B cell (primary cell): ENCODE results near the gene ZNF614. TPM values are rescaled to one million over a fixed set of nuclear protein-coding genes. Genes with fewer than 3 reads are reported as not detected.
"Not testable (repeated sequence)": the region's sequence is repeated elsewhere in the genome, so short reads cannot be mapped to it uniquely, and the experiment has no call there.

ENCODE experiments used
- ATAC-seq: fragments of 200-7000 bp; cut with Tn5 transposase; one replicate; pipeline ENCODE4 v1.10.0; 2021; ENCODE audit warnings: low read depth, mild to moderate bottlenecking, moderate number of reproducible peaks, moderate library complexity
- CTCF ChIA-PET: fragments of 350-600 bp; sonication (Branson Sonifier 250); formaldehyde crosslinking; loops from one replicate; lab custom pipeline; 2021; ENCODE audit warnings: antibody characterized with exemption, inconsistent platforms; lab: Charles Lee
- POLR2A ChIA-PET: fragments of 350-600 bp; sonication (Branson Sonifier 250); formaldehyde crosslinking; loops from one replicate; lab custom pipeline; 2021; ENCODE audit warnings: antibody characterized with exemption; lab: Charles Lee
- DNase-seq: peaks from one replicate; pipeline ENCODE4 v3.0.0; 2013
- H2AFZ ChIP-seq: 2 replicates; pipeline ENCODE4 v1.6.1; 2012; ENCODE audit warnings: mild to moderate bottlenecking, low read depth, low read length; ENCODE audit not compliant: insufficient read depth, poor library complexity, severe bottlenecking
- H3K27ac ChIP-seq, 2 donors: 1 replicate in 1 of 2; 2 replicates in 1 of 2; pipeline ENCODE4 v1.5.1; 2012 to 2013; ENCODE audit warnings: low read length in 2 of 2, mild to moderate bottlenecking in 2 of 2, moderate library complexity in 1 of 2
- H3K27me3 ChIP-seq, 4 experiments: fragments of 200-600 bp in 1 of 4; sonication (generic) in 1 of 4; replicated peaks in 1 of 4; 1 replicate in 2 of 4; 2 replicates in 2 of 4; pipeline versions ENCODE4 v1.6.1 to v1.7.0; 2013 to 2016; ENCODE audit warnings: low read length in 3 of 4, mild to moderate bottlenecking in 2 of 4, mixed read lengths in 1 of 4, moderate library complexity in 1 of 4; ENCODE audit not compliant: insufficient read depth in 4 of 4, control insufficient read depth in 3 of 4; ENCODE audit errors: control extremely low read depth in 1 of 4
- H3K36me3 ChIP-seq, 2 experiments: replicated peaks in 1 of 2; 1 replicate in 1 of 2; 2 replicates in 1 of 2; pipeline versions ENCODE4 v1.6.1 to v1.7.1; 2013; ENCODE audit warnings: low read length in 1 of 2; ENCODE audit not compliant: insufficient read depth in 2 of 2, control insufficient read depth in 1 of 2; ENCODE audit errors: control extremely low read depth in 1 of 2, extremely low read depth in 1 of 2
- H3K4me1 ChIP-seq, 2 donors: fragments of 200-600 bp in 1 of 2; sonication (generic) in 1 of 2; 1 replicate in 1 of 2; 2 replicates in 1 of 2; pipeline versions ENCODE4 v1.5.1 to v1.6.1; 2013 to 2017; ENCODE audit warnings: low read length in 2 of 2; ENCODE audit not compliant: control insufficient read depth in 2 of 2, insufficient read depth in 2 of 2
- H3K4me2 ChIP-seq: replicated peaks from 2 replicates; pipeline ENCODE3; 2012; ENCODE audit warnings: mild to moderate bottlenecking, low read depth, low read length; ENCODE audit not compliant: poor library complexity, severe bottlenecking
- H3K4me3 ChIP-seq, 5 experiments: fragments of 200-600 bp in 1 of 5; sonication (generic) in 1 of 5; 1 replicate in 3 of 5; 2 replicates in 2 of 5; pipeline versions ENCODE4 v1.5.1 to v1.7.0; 2011 to 2016; ENCODE audit warnings: low read length in 4 of 5, mild to moderate bottlenecking in 4 of 5, low read depth in 2 of 5, control low read depth in 1 of 5, moderate library complexity in 1 of 5; ENCODE audit not compliant: insufficient read depth in 1 of 5; ENCODE audit errors: control extremely low read depth in 1 of 5, extremely low read depth in 1 of 5
- H3K79me2 ChIP-seq: fragments of 200-600 bp; sonication (generic); one replicate; pipeline ENCODE4 v1.6.0; 2016; ENCODE audit warnings: low read length; ENCODE audit not compliant: control insufficient read depth, insufficient read depth
- H3K9ac ChIP-seq: fragments of 200-600 bp; sonication (generic); 2 replicates; pipeline ENCODE4 v1.6.1; 2017; ENCODE audit warnings: mild to moderate bottlenecking, low read length, moderate library complexity
- H3K9me3 ChIP-seq, 3 donors: one replicate each; pipeline versions ENCODE4 v1.6.1 to v1.7.1; 2013; ENCODE audit warnings: low read length in 2 of 3; ENCODE audit not compliant: control insufficient read depth in 2 of 3, insufficient read depth in 1 of 3; ENCODE audit errors: control extremely low read depth in 1 of 3
- H4K20me1 ChIP-seq: 2 replicates; pipeline ENCODE4 v1.6.0; 2012; ENCODE audit warnings: mild to moderate bottlenecking, low read length; ENCODE audit not compliant: insufficient read depth, control insufficient read depth, poor library complexity, severe bottlenecking
- H3K27ac Mint-ChIP-seq: one replicate; pipeline ENCODE4 v1.8.0; 2021; ENCODE audit warnings: mixed read lengths
- H3K27me3 Mint-ChIP-seq: one replicate; pipeline ENCODE4 v1.8.0; 2021; ENCODE audit warnings: mixed read lengths
- H3K4me1 Mint-ChIP-seq: one replicate; pipeline ENCODE4 v1.8.0; 2021; ENCODE audit warnings: mixed read lengths
- H3K4me3 Mint-ChIP-seq: one replicate; pipeline ENCODE4 v1.8.0; 2021; ENCODE audit warnings: mixed read lengths
- H3K9me3 Mint-ChIP-seq: one replicate; pipeline ENCODE4 v1.8.0; 2022; ENCODE audit warnings: mixed read lengths; ENCODE audit not compliant: insufficient read depth
- CTCF ChIP-seq: fragments of 200-600 bp; IDR thresholded peaks from one replicate; pipeline ENCODE4 v1.8.0; 2022; ENCODE audit warnings: antibody characterized with exemption, mild to moderate bottlenecking
- EZH2 ChIP-seq: IDR thresholded peaks from 2 replicates; pipeline ENCODE4 v1.6.1; 2012; ENCODE audit warnings: borderline replicate concordance, low read depth, mild to moderate bottlenecking, moderate library complexity, low read length; ENCODE audit not compliant: insufficient read depth, poor library complexity, severe bottlenecking
- WGBS: methylation state at CpG from one replicate; pipeline ENCODE4 v1.1.5; 2013; ENCODE audit warnings: missing lambda C conversion rate; ENCODE audit not compliant: insufficient coverage; 5-methylcytosine and 5-hydroxymethylcytosine counted together
- intact Hi-C: fragments of 100-400 bp; cut with micrococcal nuclease; formaldehyde crosslinking; loops from one replicate; pipeline ENCODE4 v1.10.0; 2022
- polyA plus RNA-seq: library from polyadenylated mRNA; depleted of rRNA; stranded (reverse); fragments of >200 nt; gene quantifications from 2 replicates; pipeline ENCODE4 v1.2.3, GENCODE V29; 2012
- total RNA-seq, 2 donors: library from RNA; stranded (reverse); fragments of 120-200 nt in 1 of 2; gene quantifications; 1 replicate in 1 of 2; 2 replicates in 1 of 2; pipeline versions ENCODE4 v1.2.3 to v1.2.4, GENCODE V29; 2013 to 2022

The ZNF614 gene
- total and polyA plus RNA-seq, 2 donors (not counting 1 experiment from before 2014, with no cell fraction given), result 3.5 to 14.3 TPM

DNA sequence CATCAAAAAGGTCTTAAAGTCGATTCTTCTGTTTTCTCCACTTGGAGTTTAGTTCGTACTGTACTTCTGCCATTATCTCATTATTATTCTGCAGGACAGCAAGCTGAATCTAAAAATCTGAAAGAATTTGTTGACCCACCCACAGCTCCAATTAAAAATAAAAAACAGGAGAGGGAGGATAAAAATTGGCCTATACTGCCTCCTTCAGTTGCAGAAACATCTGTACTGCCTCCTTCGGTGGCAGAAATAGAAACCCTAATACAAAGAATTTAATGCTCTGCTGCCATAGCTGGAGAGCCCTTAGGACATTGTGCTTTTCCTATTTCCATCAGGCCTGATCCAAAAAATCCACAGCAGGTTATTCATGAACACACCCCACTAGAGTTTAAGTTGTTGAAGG is 51.3 kb downstream of the ZNF614 start:
- H3K4me1 ChIP-seq, result no peaks in the 10 kb centered on the region
- Mint-ChIP-seq H3K4me3 (no peak overlapping the region), H3K4me1 (peaks cover 4% of the 10 kb centered on the region), H3K9me3 (peaks cover 44% of the 10 kb centered on the region), H3K27ac (no peak overlapping the region), H3K27me3 (no peaks in the 10 kb centered on the region)
- WGBS, result 100% methylated on average over 1 of the region's 3 CpGs
- no peaks in the 10 kb centered on the region for H4K20me1 ChIP-seq
- peaks cover 24 to 84% (median 68%) of the 10 kb centered on the region in 3 donors for H3K9me3 ChIP-seq
- no peak for ATAC-seq
- H3K4me2 ChIP-seq, result no peak overlapping the region
- H3K36me3 ChIP-seq, result peaks cover 14 to 69% of the 10 kb centered on the region in 2 experiments
- H3K27me3 ChIP-seq, result no peaks in the 10 kb centered on the region
- POLR2A ChIA-PET, result no interaction called here
- CTCF ChIA-PET, result no interaction called here
- peaks cover 91% of the 10 kb centered on the region for H3K79me2 ChIP-seq
- H3K27ac ChIP-seq, result no peak overlapping the region
- intact Hi-C loops, result no loop called here
- DNase-seq, result no peak
- H2AFZ ChIP-seq, result no peak overlapping the region
- no peak overlapping the region for H3K4me3 ChIP-seq
- H3K9ac ChIP-seq, result no peak overlapping the region
- TF ChIP-seq CTCF, result no peak
- no peak for TF ChIP-seq EZH2

- over 99% methylated on average over 12 of the region's 17 CpGs for WGBS
- ATAC-seq, H3K9ac ChIP-seq, H3K4me3 ChIP-seq, CTCF ChIA-PET, H4K20me1 ChIP-seq, H3K27me3 ChIP-seq, H3K27ac Mint-ChIP-seq, intact Hi-C loops, DNase-seq, H3K4me1 Mint-ChIP-seq, H3K4me3 Mint-ChIP-seq, H3K27ac ChIP-seq, H3K4me2 ChIP-seq, H3K4me1 ChIP-seq, H2AFZ ChIP-seq, H3K27me3 Mint-ChIP-seq: not testable (repeated sequence)
- peaks cover 80% of the 10 kb centered on the region for H3K79me2 ChIP-seq
- H3K9me3 Mint-ChIP-seq, result peaks cover 47% of the 10 kb centered on the region
- H3K9me3 ChIP-seq, result peaks cover 25 to 85% (median 71%) of the 10 kb centered on the region in 3 donors
- POLR2A ChIA-PET, result interaction anchor here (0.6 kb wide), 1 partner anchor 8 kb away, joined by 5 read pairs; no protein-coding TSS in a partner anchor
- H3K36me3 ChIP-seq, result peaks cover 15 to 72% of the 10 kb centered on the region in 2 experiments
Observed at GRCh38 chr19:51975787-51976186, 52.4 kb downstream of the ZNF614 start.
